Retina (tissue), 1 donor: ENCODE data around the gene ABCC4.
"Not testable (repeated sequence)": the region's sequence is repeated elsewhere in the genome, so short reads cannot be mapped to it uniquely, and the experiment has no call there.

Source experiments
- DNase-seq: peaks from one replicate; pipeline ENCODE4 v3.0.0-alpha.2; 2016

Gene ABCC4

GRCh38 chr13:95226932-95227695, 74.1 kb downstream of the ABCC4 start:
- no peak for DNase-seq

GRCh38 chr13:95226476-95226875, 74.8 kb downstream of the ABCC4 start:
- DNase-seq = no peak

- DNase-seq = no peak
These were observed 75.2 kb downstream of the ABCC4 start for GRCh38 chr13:95226050-95226449.

GRCh38 chr13:95224064-95224463, 77.2 kb downstream of the ABCC4 start:
- no peak for DNase-seq

GRCh38 chr13:95222733-95223018, 78.6 kb downstream of the ABCC4 start:
- no peak for DNase-seq

- DNase-seq = no peak
These were observed 79.1 kb downstream of the ABCC4 start for GRCh38 chr13:95221971-95222732.

GRCh38 chr13:95220611-95221010, 80.6 kb downstream of the ABCC4 start:
- DNase-seq = no peak

- no peak for DNase-seq
These were observed 83.1 kb downstream of the ABCC4 start for GRCh38 chr13:95217920-95218830.

GRCh38 chr13:95216182-95216581, 85.1 kb downstream of the ABCC4 start:
- no peak for DNase-seq

GRCh38 chr13:95212983-95213850, 88.0 kb downstream of the ABCC4 start:
- no peak for DNase-seq

GRCh38 chr13:95209109-95209508, 92.1 kb downstream of the ABCC4 start:
- DNase-seq = no peak

- DNase-seq = no peak
These were observed 93.4 kb downstream of the ABCC4 start for GRCh38 chr13:95207769-95208366.

- DNase-seq = no peak
These were observed 95.1 kb downstream of the ABCC4 start for GRCh38 chr13:95206116-95206515.

GRCh38 chr13:95204231-95204765, 97.0 kb downstream of the ABCC4 start:
- DNase-seq = no peak

GRCh38 chr13:95201814-95202651, 99.2 kb downstream of the ABCC4 start:
- no peak for DNase-seq

- not testable (repeated sequence) for DNase-seq
These were observed 100.8 kb downstream of the ABCC4 start for GRCh38 chr13:95200386-95200957.

- no peak for DNase-seq
These were observed 101.4 kb downstream of the ABCC4 start for GRCh38 chr13:95199896-95200295.

- not testable (repeated sequence) for DNase-seq
These were observed 102.6 kb downstream of the ABCC4 start for GRCh38 chr13:95198606-95199005.

GRCh38 chr13:95197548-95197947, 103.7 kb downstream of the ABCC4 start:
- DNase-seq = no peak

GRCh38 chr13:95195146-95195545, 106.1 kb downstream of the ABCC4 start:
- no peak for DNase-seq
